GM12874 (cell line): ENCODE results near the gene PCNP.

Source experiments
- CTCF ChIP-seq: IDR thresholded peaks from 2 replicates; pipeline ENCODE4 v1.5.1; 2011; ENCODE audit warnings: low read depth, mild to moderate bottlenecking, control low read depth, low read length, moderate library complexity; ENCODE audit not compliant: insufficient read depth

Gene PCNP

GRCh38 chr3:101633186-101633585 is 59.2 kb downstream of the PCNP start:
- TF ChIP-seq CTCF = no peak

GRCh38 chr3:101634591-101635196 is 60.7 kb downstream of the PCNP start:
- TF ChIP-seq CTCF = no peak

- no peak for TF ChIP-seq CTCF
Observed at GRCh38 chr3:101635345-101635744, 61.4 kb downstream of the PCNP start.

- TF ChIP-seq CTCF = peak; percentile 72
Observed at GRCh38 chr3:101635954-101636798, 62.2 kb downstream of the PCNP start.

GRCh38 chr3:101637451-101637850 is 63.5 kb downstream of the PCNP start:
- TF ChIP-seq CTCF = no peak

- no peak for TF ChIP-seq CTCF
Observed at GRCh38 chr3:101638261-101638745, 64.3 kb downstream of the PCNP start.

GRCh38 chr3:101639280-101639963 is 65.4 kb downstream of the PCNP start:
- no peak for TF ChIP-seq CTCF
